CD8-positive, alpha-beta memory T cell (primary cell): Measurements from ENCODE around the gene SYT15. TPM values are rescaled to one million over a fixed set of nuclear protein-coding genes. Genes with fewer than 3 reads are reported as not detected.
"Not testable (repeated sequence)": the region's sequence is repeated elsewhere in the genome, so short reads cannot be mapped to it uniquely, and the experiment has no call there.

Source experiments
- CTCF ChIA-PET: fragments of 350-600 bp; sonication (Branson Sonifier 250); formaldehyde crosslinking; loops from one replicate; lab custom pipeline; 2021; ENCODE audit warnings: antibody characterized with exemption; lab: Charles Lee
- POLR2A ChIA-PET: fragments of 350-600 bp; sonication (Branson Sonifier 250); formaldehyde crosslinking; loops from one replicate; lab custom pipeline; 2021; ENCODE audit warnings: antibody characterized with exemption; lab: Charles Lee
- DNase-seq, 5 donors: peaks; one replicate each; pipeline versions ENCODE4 v3.0.0 to v3.0.0-alpha.2; 2020 to 2022; ENCODE audit warnings: mixed read lengths in 1 of 5
- H3K27ac ChIP-seq: one replicate; pipeline ENCODE4 v1.7.0; 2013; ENCODE audit warnings: low read depth, mild to moderate bottlenecking, low read length, moderate library complexity
- H3K27me3 ChIP-seq: 2 replicates; pipeline ENCODE4 v1.7.0; 2013; ENCODE audit warnings: low read length, mild to moderate bottlenecking; ENCODE audit not compliant: insufficient read depth, poor library complexity, severe bottlenecking
- H3K36me3 ChIP-seq: 2 replicates; pipeline ENCODE4 v1.7.0; 2013; ENCODE audit warnings: mild to moderate bottlenecking, low read length, moderate library complexity; ENCODE audit not compliant: insufficient read depth
- H3K4me1 ChIP-seq: 2 replicates; pipeline ENCODE4 v1.7.0; 2013; ENCODE audit warnings: mild to moderate bottlenecking, low read length, moderate library complexity; ENCODE audit not compliant: insufficient read depth
- H3K4me3 ChIP-seq: 2 replicates; pipeline ENCODE4 v1.7.0; 2013; ENCODE audit warnings: mild to moderate bottlenecking, low read length
- H3K9me3 ChIP-seq: 2 replicates; pipeline ENCODE4 v1.7.0; 2013; ENCODE audit warnings: mild to moderate bottlenecking, low read length
- H3K27ac Mint-ChIP-seq, 8 donors: one replicate each; pipeline ENCODE4 v1.8.0; 2020 to 2021; ENCODE audit warnings: mixed read lengths in 8 of 8, mild to moderate bottlenecking in 6 of 8, inconsistent platforms in 3 of 8, moderate library complexity in 3 of 8
- H3K27me3 Mint-ChIP-seq, 2 donors: one replicate each; pipeline ENCODE4 v1.8.0; 2020 to 2021; ENCODE audit warnings: mixed read lengths in 2 of 2, mild to moderate bottlenecking in 1 of 2, moderate library complexity in 1 of 2
- H3K36me3 Mint-ChIP-seq, 3 donors: one replicate each; pipeline ENCODE4 v1.8.0; 2020 to 2021; ENCODE audit warnings: mixed read lengths in 3 of 3, inconsistent platforms in 1 of 3, mild to moderate bottlenecking in 1 of 3
- H3K4me1 Mint-ChIP-seq, 3 donors: one replicate each; pipeline ENCODE4 v1.8.0; 2020 to 2021; ENCODE audit warnings: mixed read lengths in 3 of 3, inconsistent platforms in 1 of 3, mild to moderate bottlenecking in 1 of 3
- H3K4me3 Mint-ChIP-seq, 7 donors: one replicate each; pipeline ENCODE4 v1.8.0; 2020 to 2021; ENCODE audit warnings: mixed read lengths in 7 of 7, mild to moderate bottlenecking in 6 of 7, moderate library complexity in 4 of 7, inconsistent platforms in 2 of 7
- H3K9me3 Mint-ChIP-seq, 5 donors: one replicate each; pipeline ENCODE4 v1.8.0; 2020 to 2022; ENCODE audit warnings: mixed read lengths in 5 of 5, mild to moderate bottlenecking in 3 of 5, moderate library complexity in 2 of 5, inconsistent platforms in 1 of 5
- polyA plus RNA-seq: library from polyadenylated mRNA; unstranded; fragments of 300-500 nt; fragmentation: Illumina TruSeq; gene quantifications from one replicate; pipeline ENCODE4 v1.2.3, GENCODE V29; 2021
- total RNA-seq, 2 experiments: library from RNA; stranded (reverse); gene quantifications; one replicate each; pipeline ENCODE4 v1.2.3, GENCODE V29; 2021

The SYT15 gene
- total and polyA plus RNA-seq, 3 experiments from 2014 or later = 0.05 to 0.70 (median 0.69) TPM

- H3K27ac ChIP-seq, DNase-seq, H3K27me3 ChIP-seq, H3K27ac Mint-ChIP-seq, H3K36me3 Mint-ChIP-seq, H3K4me1 Mint-ChIP-seq, H3K4me1 ChIP-seq, H3K9me3 Mint-ChIP-seq, H3K36me3 ChIP-seq, POLR2A ChIA-PET, H3K4me3 Mint-ChIP-seq, H3K9me3 ChIP-seq, H3K4me3 ChIP-seq, H3K27me3 Mint-ChIP-seq, CTCF ChIA-PET: not testable (repeated sequence)
Observed at GRCh38 chr10:46588221-46588620, 9.3 kb downstream of the SYT15 start.

- H3K27me3 ChIP-seq, POLR2A ChIA-PET, H3K4me3 Mint-ChIP-seq, H3K9me3 ChIP-seq, H3K36me3 ChIP-seq, H3K27ac Mint-ChIP-seq, H3K36me3 Mint-ChIP-seq, H3K4me3 ChIP-seq, H3K27ac ChIP-seq, H3K4me1 Mint-ChIP-seq, DNase-seq, H3K27me3 Mint-ChIP-seq, H3K9me3 Mint-ChIP-seq, CTCF ChIA-PET, H3K4me1 ChIP-seq: not testable (repeated sequence)
Observed at GRCh38 chr10:46589589-46589988, 10.7 kb downstream of the SYT15 start.

- H3K36me3 ChIP-seq, H3K27ac Mint-ChIP-seq, H3K9me3 ChIP-seq, H3K27me3 Mint-ChIP-seq, H3K4me3 ChIP-seq, H3K27ac ChIP-seq, H3K4me3 Mint-ChIP-seq, POLR2A ChIA-PET, DNase-seq, H3K27me3 ChIP-seq, H3K9me3 Mint-ChIP-seq, CTCF ChIA-PET, H3K36me3 Mint-ChIP-seq, H3K4me1 Mint-ChIP-seq, H3K4me1 ChIP-seq: not testable (repeated sequence)
Observed at GRCh38 chr10:46591053-46591452, 12.1 kb downstream of the SYT15 start.

GRCh38 chr10:46593307-46593706, 14.4 kb downstream of the SYT15 start:
- H3K9me3 Mint-ChIP-seq, H3K36me3 ChIP-seq, H3K4me1 ChIP-seq, H3K27me3 ChIP-seq, H3K4me1 Mint-ChIP-seq, H3K27me3 Mint-ChIP-seq, POLR2A ChIA-PET, DNase-seq, H3K36me3 Mint-ChIP-seq, H3K9me3 ChIP-seq, CTCF ChIA-PET, H3K27ac Mint-ChIP-seq, H3K27ac ChIP-seq, H3K4me3 Mint-ChIP-seq, H3K4me3 ChIP-seq: not testable (repeated sequence)

- CTCF ChIA-PET, H3K4me1 Mint-ChIP-seq: not testable (repeated sequence)
Observed at GRCh38 chr10:46594453-46595063, 15.6 kb downstream of the SYT15 start.

GRCh38 chr10:46596570-46596969, 17.6 kb downstream of the SYT15 start:
- H3K4me3 Mint-ChIP-seq, H3K27me3 Mint-ChIP-seq, CTCF ChIA-PET, DNase-seq, H3K36me3 ChIP-seq, H3K36me3 Mint-ChIP-seq, POLR2A ChIA-PET, H3K9me3 ChIP-seq, H3K4me1 ChIP-seq, H3K27ac ChIP-seq, H3K27ac Mint-ChIP-seq, H3K4me1 Mint-ChIP-seq, H3K27me3 ChIP-seq, H3K4me3 ChIP-seq, H3K9me3 Mint-ChIP-seq: not testable (repeated sequence)

More at GRCh38 chr10:46594453-46595063, 15.6 kb downstream of the SYT15 start:
- POLR2A ChIA-PET, H3K4me3 ChIP-seq, H3K4me3 Mint-ChIP-seq, DNase-seq, H3K9me3 ChIP-seq, H3K36me3 ChIP-seq, H3K27ac Mint-ChIP-seq, H3K27ac ChIP-seq, H3K27me3 ChIP-seq, H3K36me3 Mint-ChIP-seq, H3K27me3 Mint-ChIP-seq, H3K9me3 Mint-ChIP-seq, H3K4me1 ChIP-seq: not testable (repeated sequence)

- H3K4me3 ChIP-seq, H3K27ac Mint-ChIP-seq, H3K36me3 ChIP-seq, H3K4me1 Mint-ChIP-seq, H3K27ac ChIP-seq, H3K9me3 Mint-ChIP-seq, H3K9me3 ChIP-seq, H3K36me3 Mint-ChIP-seq, H3K27me3 Mint-ChIP-seq, CTCF ChIA-PET, H3K27me3 ChIP-seq, POLR2A ChIA-PET, H3K4me1 ChIP-seq: not testable (repeated sequence)
- peak in 3 of 5 donors; percentile 1 to 51 (median 12) for DNase-seq
- peak overlapping the region in 6 of 7 donors; percentile 24 to 53 (median 44) for H3K4me3 Mint-ChIP-seq
Observed at GRCh38 chr10:46597616-46598246, 18.8 kb downstream of the SYT15 start.

GRCh38 chr10:46600516-46600915, 21.6 kb downstream of the SYT15 start:
- H3K27ac Mint-ChIP-seq, H3K4me1 Mint-ChIP-seq, H3K27ac ChIP-seq, H3K36me3 ChIP-seq, H3K27me3 ChIP-seq, H3K9me3 ChIP-seq, H3K27me3 Mint-ChIP-seq, H3K4me1 ChIP-seq, H3K36me3 Mint-ChIP-seq, DNase-seq, H3K4me3 ChIP-seq, CTCF ChIA-PET, H3K4me3 Mint-ChIP-seq, POLR2A ChIA-PET, H3K9me3 Mint-ChIP-seq: not testable (repeated sequence)

GRCh38 chr10:46615540-46615939, 36.6 kb downstream of the SYT15 start:
- H3K27ac Mint-ChIP-seq, H3K4me1 Mint-ChIP-seq, H3K36me3 Mint-ChIP-seq: not testable (repeated sequence)

More at GRCh38 chr10:46615540-46615939, 36.6 kb downstream of the SYT15 start:
- H3K27me3 ChIP-seq, H3K4me3 ChIP-seq, CTCF ChIA-PET, H3K9me3 Mint-ChIP-seq, H3K36me3 ChIP-seq, H3K4me3 Mint-ChIP-seq, H3K4me1 ChIP-seq, H3K27ac ChIP-seq, POLR2A ChIA-PET, DNase-seq, H3K27me3 Mint-ChIP-seq, H3K9me3 ChIP-seq: not testable (repeated sequence)
